Endothelial cell of umbilical vein (primary cell): ENCODE measurements around the gene RNFT2. TPM values are rescaled to one million over a fixed set of nuclear protein-coding genes. Genes with fewer than 3 reads are reported as not detected.

Source experiments
- BruUV-seq: library from RNA; stranded (reverse); fragments of 400-500 nt; replicated peaks from 2 replicates; lab custom pipeline; 2021; lab: Mats Ljungman, UMichigan
- CTCF ChIA-PET: fragments of 300-600, 350-600 bp; sonication (Branson Sonifier 250); formaldehyde crosslinking; loops from one replicate; lab custom pipeline; 2021; ENCODE audit warnings: antibody characterized with exemption, inconsistent platforms; lab: Charles Lee
- POLR2A ChIA-PET: fragments of 300-600, 350-600 bp; sonication (Branson Sonifier 250); formaldehyde crosslinking; loops from one replicate; lab custom pipeline; 2021; ENCODE audit warnings: antibody characterized with exemption, inconsistent platforms; lab: Charles Lee
- DNase-seq: peaks from one replicate; pipeline ENCODE4 v3.0.0-alpha.2; 2011; ENCODE audit warnings: low read depth, low spot score
- FAIRE-seq: peaks from 2 replicates; lab custom pipeline; 2011; peaks lifted over from hg19 to GRCh38; lab: Jason Lieb, UNC
- H2AFZ ChIP-seq: 2 replicates; pipeline ENCODE4 v1.6.0; 2012; ENCODE audit warnings: low read depth, low read length, control low read depth, inconsistent platforms
- H3K27ac ChIP-seq: 2 replicates; pipeline ENCODE4 v1.5.1; 2011; ENCODE audit warnings: low read depth, mild to moderate bottlenecking, control low read depth, low read length, moderate library complexity; ENCODE audit not compliant: insufficient read depth
- H3K27me3 ChIP-seq, 2 experiments: 2 replicates each; pipeline versions ENCODE4 v1.6.0 to v1.6.1; 2011; ENCODE audit warnings: low read length in 2 of 2, mixed read lengths in 1 of 2; ENCODE audit not compliant: control insufficient read depth in 2 of 2, insufficient read depth in 2 of 2
- H3K36me3 ChIP-seq, 2 experiments: 2 replicates in 1 of 2; 3 replicates in 1 of 2; pipeline ENCODE4 v1.5.1; 2011; ENCODE audit warnings: low read length in 2 of 2, mild to moderate bottlenecking in 1 of 2, moderate library complexity in 1 of 2; ENCODE audit not compliant: control insufficient read depth in 2 of 2, insufficient read depth in 2 of 2; ENCODE audit errors: extremely low read depth in 1 of 2
- H3K4me1 ChIP-seq: 3 replicates; pipeline ENCODE4 v1.5.1; 2011; ENCODE audit warnings: mild to moderate bottlenecking, low read length; ENCODE audit not compliant: control insufficient read depth, insufficient read depth; ENCODE audit errors: extremely low read depth
- H3K4me2 ChIP-seq: 2 replicates; pipeline ENCODE4 v1.6.1; 2011; ENCODE audit warnings: low read length, control low read depth, mixed read lengths; ENCODE audit not compliant: insufficient read depth
- H3K4me3 ChIP-seq, 3 experiments: fragments of 200-600 bp in 1 of 3; sonication (generic), shearing (Covaris generic) in 1 of 3; replicated peaks in 1 of 3; 2 replicates each; pipeline ENCODE4 v1.5.1; 2011 to 2016; ENCODE audit warnings: control low read depth in 3 of 3, low read length in 3 of 3, mild to moderate bottlenecking in 2 of 3, inconsistent platforms in 1 of 3, low read depth in 1 of 3, moderate library complexity in 1 of 3; ENCODE audit not compliant: insufficient read depth in 1 of 3
- H3K79me2 ChIP-seq: 2 replicates; pipeline ENCODE4 v1.6.0; 2012; ENCODE audit warnings: low read length, inconsistent platforms; ENCODE audit not compliant: control insufficient read depth, insufficient read depth
- H3K9ac ChIP-seq: replicated peaks from 2 replicates; pipeline ENCODE3; 2011; ENCODE audit warnings: low read length, control low read depth; ENCODE audit not compliant: insufficient read depth; ENCODE audit errors: extremely low read depth
- H3K9me1 ChIP-seq: replicated peaks from 3 replicates; pipeline ENCODE4 v1.6.0; 2011; ENCODE audit warnings: mild to moderate bottlenecking, low read length; ENCODE audit not compliant: control insufficient read depth, insufficient read depth; ENCODE audit errors: extremely low read depth
- H3K9me3 ChIP-seq: replicated peaks from 2 replicates; pipeline ENCODE4 v1.5.1; 2012; ENCODE audit warnings: low read length, inconsistent platforms; ENCODE audit not compliant: control insufficient read depth, insufficient read depth
- H4K20me1 ChIP-seq: replicated peaks from 2 replicates; pipeline ENCODE3; 2011; ENCODE audit warnings: mild to moderate bottlenecking, low read length; ENCODE audit not compliant: control insufficient read depth, insufficient read depth; ENCODE audit errors: extremely low read depth
- EZH2 ChIP-seq: IDR thresholded peaks from 2 replicates; pipeline ENCODE4 v1.6.1; 2012; ENCODE audit warnings: borderline replicate concordance, low read depth, mild to moderate bottlenecking, moderate library complexity, low read length, inconsistent platforms; ENCODE audit not compliant: severe bottlenecking
- FOS ChIP-seq: IDR thresholded peaks from 2 replicates; pipeline ENCODE4 v1.6.1; 2011; ENCODE audit warnings: mild to moderate bottlenecking, low read length, moderate library complexity, borderline replicate concordance; ENCODE audit not compliant: insufficient read depth
- JUN ChIP-seq: IDR thresholded peaks from 2 replicates; pipeline ENCODE4 v1.6.1; 2011; ENCODE audit warnings: borderline replicate concordance, low read depth; ENCODE audit not compliant: insufficient read length, insufficient read depth
- dilution Hi-C: fragments of 300-500 bp; cut with MboI; formaldehyde crosslinking; loops from one replicate; pipeline ENCODE4 v1.15.0; 2019; ENCODE audit warnings: low sequenced_read_pairs; ENCODE audit not compliant: extremely low pct_ligation_motif_present
- intact Hi-C: fragments of 100-400 bp; cut with micrococcal nuclease; formaldehyde crosslinking; loops from one replicate; pipeline ENCODE4 v1.10.0; 2022
- polyA plus RNA-seq, 4 experiments: library from polyadenylated mRNA; depleted of rRNA in 3 of 4; stranded (reverse) in 3 of 4; unstranded in 1 of 4; fragments of >200 nt; gene quantifications; 2 replicates each; pipeline versions ENCODE4 v1.2.1 to v1.2.3, GENCODE V29; 2011 to 2012; ENCODE audit warnings: missing spikeins in 1 of 4
- total RNA-seq: library from RNA; stranded (reverse); gene quantifications from 2 replicates; pipeline ENCODE4 v1.2.3, GENCODE V29; 2021

Gene RNFT2
- total and polyA plus RNA-seq, 2 donors (not counting 3 experiments of a cell fraction or from before 2014, with no cell fraction given): 1.4 to 6.6 TPM

GRCh38 chr12:116792403-116792802 is 54.3 kb downstream of the RNFT2 start:
- Histone ChIP-seq H3K4me1 (no peaks in the 10 kb centered on the region), H3K4me2 (no peak overlapping the region), H3K9ac (no peak overlapping the region), H3K4me3 (no peak overlapping the region), H3K27ac (no peak overlapping the region), H3K79me2 (no peaks in the 10 kb centered on the region), H3K9me1 (no peaks in the 10 kb centered on the region), H2AFZ (no peak overlapping the region), H3K27me3 (no peaks in the 10 kb centered on the region), H4K20me1 (no peaks in the 10 kb centered on the region), H3K36me3 (no peaks in the 10 kb centered on the region), H3K9me3 (no peaks in the 10 kb centered on the region)
- intact Hi-C loops: no loop called here
- BruUV-seq: no TSS peak
- CTCF ChIA-PET: interaction anchor here (1.0 kb wide), 1 partner anchor 89 kb away, joined by 3 read pairs; no protein-coding TSS in a partner anchor
- dilution Hi-C loops: no loop called here
- POLR2A ChIA-PET: no interaction called here
- FAIRE-seq (no peak), DNase-seq (no peak)
- no peak for TF ChIP-seq FOS

- dilution Hi-C loops: no loop called here
- Histone ChIP-seq H3K27me3 (no peaks in the 10 kb centered on the region), H4K20me1 (no peaks in the 10 kb centered on the region), H3K79me2 (no peaks in the 10 kb centered on the region), H2AFZ (no peak overlapping the region), H3K4me3 (no peak overlapping the region), H3K9me3 (no peaks in the 10 kb centered on the region), H3K27ac (no peak overlapping the region), H3K9me1 (no peaks in the 10 kb centered on the region), H3K4me2 (no peak overlapping the region), H3K4me1 (no peaks in the 10 kb centered on the region), H3K9ac (no peak overlapping the region), H3K36me3 (no peaks in the 10 kb centered on the region)
- no peak for FAIRE-seq
- no peak for DNase-seq
- intact Hi-C loops: no loop called here
- CTCF ChIA-PET: no interaction called here
- TF ChIP-seq JUN: no peak
- no peak for TF ChIP-seq EZH2
- POLR2A ChIA-PET: no interaction called here
- BruUV-seq: no TSS peak
Observed at GRCh38 chr12:116794725-116795124, 56.6 kb downstream of the RNFT2 start.
